HepG2 (cell line): Measurements from ENCODE around the gene BSG. TPM values are rescaled to one million over a fixed set of nuclear protein-coding genes. Genes with fewer than 3 reads are reported as not detected.

Experiments
- ATAC-seq: fragments of 200-7000 bp; cut with Tn5 transposase; 3 replicates; pipeline ENCODE4 v1.9.1; 2020; ENCODE audit warnings: mild to moderate bottlenecking, moderate library complexity
- BruUV-seq: library from RNA; stranded (reverse); fragments of 400-500 nt; replicated peaks from 2 replicates; lab custom pipeline; 2021; lab: Mats Ljungman, UMichigan
- CTCF ChIA-PET: fragments of 300-600 bp; formaldehyde crosslinking; extraction: SDS; loops from one replicate; lab custom pipeline; 2021; ENCODE audit warnings: low total read pairs, inconsistent platforms, low intra/inter-chr PET ratio; lab: Yijun Ruan, JAX
- POLR2A ChIA-PET: fragments of 350-600 bp; sonication (Branson Sonifier 250); formaldehyde crosslinking; loops from one replicate; lab custom pipeline; 2020; ENCODE audit warnings: antibody characterized with exemption, inconsistent platforms; lab: Yijun Ruan, JAX
- DNase-seq: peaks from one replicate; pipeline ENCODE4 v3.0.0-alpha.2; 2015; ENCODE audit warnings: low spot score
- FAIRE-seq: peaks from 3 replicates; lab custom pipeline; 2011; peaks lifted over from hg19 to GRCh38; lab: Jason Lieb, UNC
- H2AFZ ChIP-seq: one replicate; pipeline ENCODE4 v1.6.1; 2011; ENCODE audit warnings: low read length, inconsistent platforms
- H3K27ac ChIP-seq: fragments of 300-600 bp; 3 replicates; pipeline ENCODE4 v1.8.0; 2011; ENCODE audit warnings: mixed run types, mild to moderate bottlenecking, mixed read lengths, low read length, inconsistent platforms; ENCODE audit not compliant: insufficient read depth; ENCODE audit errors: extremely low read length
- H3K27me3 ChIP-seq, 2 experiments: fragments of 200-600 bp in 1 of 2; 2 replicates in 1 of 2; 3 replicates in 1 of 2; pipeline versions ENCODE4 v1.6.0 to v1.8.0; 2011; ENCODE audit warnings: low read length in 2 of 2, mild to moderate bottlenecking in 2 of 2, moderate library complexity in 2 of 2, inconsistent platforms in 1 of 2; ENCODE audit not compliant: insufficient read depth in 2 of 2, control insufficient read depth in 1 of 2
- H3K36me3 ChIP-seq, 2 experiments: fragments of 200-600 bp in 1 of 2; replicated peaks in 1 of 2; 2 replicates in 1 of 2; 3 replicates in 1 of 2; pipeline versions ENCODE4 v1.5.1 to v1.8.0; 2011; ENCODE audit warnings: low read length in 2 of 2, inconsistent platforms in 1 of 2; ENCODE audit not compliant: insufficient read depth in 2 of 2, control insufficient read depth in 1 of 2
- H3K4me1 ChIP-seq: 2 replicates; pipeline ENCODE4 v1.5.1; 2012; ENCODE audit warnings: low read length, inconsistent platforms; ENCODE audit not compliant: insufficient read depth
- H3K4me2 ChIP-seq: 2 replicates; pipeline ENCODE4 v1.6.0; 2011; ENCODE audit warnings: low read depth, low read length, inconsistent platforms
- H3K4me3 ChIP-seq, 3 experiments: fragments of 200-600 bp in 1 of 3; sonication (generic), shearing (Covaris generic) in 1 of 3; replicated peaks in 1 of 3; 2 replicates each; pipeline ENCODE4 v1.5.1; 2011 to 2016; ENCODE audit warnings: low read length in 3 of 3, inconsistent platforms in 2 of 3, low read depth in 2 of 3, mild to moderate bottlenecking in 2 of 3, control low read depth in 1 of 3, mixed read lengths in 1 of 3; ENCODE audit not compliant: insufficient read depth in 1 of 3
- H3K79me2 ChIP-seq: one replicate; pipeline ENCODE4 v1.6.1; 2011; ENCODE audit warnings: low read length, inconsistent platforms; ENCODE audit not compliant: insufficient read depth
- H3K9ac ChIP-seq: 2 replicates; pipeline ENCODE4 v1.6.0; 2011; ENCODE audit warnings: mild to moderate bottlenecking, low read depth, low read length, inconsistent platforms; ENCODE audit not compliant: insufficient read depth
- H3K9me3 ChIP-seq: 2 replicates; pipeline ENCODE4 v1.5.1; 2012; ENCODE audit warnings: mild to moderate bottlenecking, low read length
- H4K20me1 ChIP-seq: 2 replicates; pipeline ENCODE4 v1.6.0; 2011; ENCODE audit warnings: inconsistent platforms, mild to moderate bottlenecking, low read length, moderate library complexity; ENCODE audit not compliant: insufficient read depth
- ARHGAP35 ChIP-seq: sonication (generic); formaldehyde crosslinking; IDR thresholded peaks from 2 replicates; pipeline ENCODE4 v1.9.0; 2022; ENCODE audit warnings: mild to moderate bottlenecking, inconsistent platforms, moderate library complexity, missing genetic modification reagents, borderline replicate concordance
- ATF1 ChIP-seq: IDR thresholded peaks from 2 replicates; pipeline ENCODE4 v1.6.1; 2016; ENCODE audit warnings: mild to moderate bottlenecking, control low read depth
- ATF3 ChIP-seq: sonication (generic); formaldehyde crosslinking; IDR thresholded peaks from 2 replicates; pipeline ENCODE4 v1.4.0; 2020; ENCODE audit warnings: missing genetic modification reagents
- CEBPB ChIP-seq: IDR thresholded peaks from 2 replicates; pipeline ENCODE4 v1.6.1; 2011; ENCODE audit warnings: low read depth, low read length, improper control_type of control experiment, borderline replicate concordance
- DNMT1 ChIP-seq: sonication (generic); formaldehyde crosslinking; IDR thresholded peaks from 2 replicates; pipeline ENCODE4 v1.5.1; 2020; ENCODE audit warnings: mild to moderate bottlenecking, missing genetic modification reagents
- FOXA3 ChIP-seq: IDR thresholded peaks from 2 replicates; pipeline ENCODE4 v1.6.1; 2016; ENCODE audit warnings: missing genetic modification reagents, missing compliant biosample characterization
- FOXP4 ChIP-seq: sonication (generic); formaldehyde crosslinking; IDR thresholded peaks from 2 replicates; pipeline ENCODE4 v1.4.0; 2020; ENCODE audit warnings: missing genetic modification reagents
- GATA4 ChIP-seq: sonication (generic); IDR thresholded peaks from 2 replicates; pipeline ENCODE4 v1.6.1; 2016; ENCODE audit warnings: antibody characterized with exemption, low read depth, borderline replicate concordance
- HES4 ChIP-seq: sonication (generic); formaldehyde crosslinking; IDR thresholded peaks from 2 replicates; pipeline ENCODE4 v1.9.0; 2021; ENCODE audit warnings: mild to moderate bottlenecking, missing genetic modification reagents, borderline replicate concordance
- MATR3 ChIP-seq: sonication (generic); formaldehyde crosslinking; IDR thresholded peaks from 2 replicates; pipeline ENCODE4 v1.4.0; 2020; ENCODE audit warnings: missing genetic modification reagents
- MEF2D ChIP-seq: sonication (generic); formaldehyde crosslinking; IDR thresholded peaks from 2 replicates; pipeline ENCODE4 v1.5.1; 2020; ENCODE audit warnings: mild to moderate bottlenecking, missing genetic modification reagents
- MTA1 ChIP-seq: sonication (generic); formaldehyde crosslinking; IDR thresholded peaks from 2 replicates; pipeline ENCODE4 v1.4.0; 2020; ENCODE audit warnings: missing genetic modification reagents, mild to moderate bottlenecking, borderline replicate concordance
- POGZ ChIP-seq: sonication (generic); formaldehyde crosslinking; IDR thresholded peaks from 2 replicates; pipeline ENCODE4 v1.4.0; 2020; ENCODE audit warnings: mild to moderate bottlenecking, missing genetic modification reagents
- PTBP1 ChIP-seq: fragments of 200-400 bp; formaldehyde crosslinking; IDR thresholded peaks from 2 replicates; pipeline ENCODE4 v1.6.1; 2018; ENCODE audit warnings: low read length, low read depth; ENCODE audit not compliant: poor library complexity, severe bottlenecking
- SOX13 ChIP-seq, 3 experiments: fragments of 450-650 bp in 1 of 3; sonication (generic) in 1 of 3; formaldehyde crosslinking in 1 of 3; IDR thresholded peaks in 2 of 3; conservative IDR thresholded peaks in 1 of 3; 2 replicates each; pipeline versions ENCODE4 v1.5.0 to v1.6.1; 2016 to 2020; ENCODE audit warnings: antibody characterized with exemption in 1 of 3, mild to moderate bottlenecking in 1 of 3, missing compliant biosample characterization in 1 of 3, missing genetic modification reagents in 1 of 3, moderate library complexity in 1 of 3
- ZNF329 ChIP-seq: sonication (generic); formaldehyde crosslinking; IDR thresholded peaks from 2 replicates; pipeline ENCODE4 v1.9.0; 2021; ENCODE audit warnings: low read depth, mild to moderate bottlenecking, missing genetic modification reagents
- ZNF446 ChIP-seq: sonication (generic); formaldehyde crosslinking; IDR thresholded peaks from 2 replicates; pipeline ENCODE4 v1.5.0; 2020; ENCODE audit warnings: mild to moderate bottlenecking, missing genetic modification reagents
- ZNF513 ChIP-seq: sonication (generic); formaldehyde crosslinking; conservative IDR thresholded peaks from 2 replicates; pipeline ENCODE4 v1.5.0; 2020; ENCODE audit warnings: missing genetic modification reagents
- WGBS: methylation state at CpG from one replicate; pipeline ENCODE4 v1.1.6; 2017; ENCODE audit warnings: low lambda C conversion rate; 5-methylcytosine and 5-hydroxymethylcytosine counted together
- in situ Hi-C: cut with HindIII; loops from 2 replicates; pipeline ENCODE4 v1.10.0; 2017; ENCODE audit warnings: low pct_unique_long_range_greater_than_20kb; ENCODE audit not compliant: extremely low pct_ligation_motif_present
- intact Hi-C: fragments of 100-400 bp; cut with micrococcal nuclease; formaldehyde crosslinking; loops from one replicate; pipeline ENCODE4 v1.10.0; 2022; ENCODE audit not compliant: unreplicated experiment
- polyA plus RNA-seq, 8 experiments: library from polyadenylated mRNA; depleted of rRNA in 3 of 8; stranded (reverse) in 7 of 8; unstranded in 1 of 8; fragments of >200 nt; fragmentation: Illumina TruSeq in 4 of 8; extraction: Trizol in 4 of 8; gene quantifications; 2 replicates each; pipeline versions ENCODE4 v1.2.1 to v1.2.3, GENCODE V29; 2011 to 2016; ENCODE audit warnings: low read depth in 4 of 8, missing spikeins in 1 of 8, mixed read lengths in 1 of 8; ENCODE audit not compliant: insufficient read depth in 1 of 8
- total RNA-seq, 5 experiments: library from RNA; depleted of rRNA; stranded (reverse); fragments of >200 nt; fragmentation: Illumina TruSeq; extraction: Trizol; gene quantifications; 2 replicates each; pipeline ENCODE4 v1.2.3, GENCODE V29; 2016; ENCODE audit warnings: low read depth in 1 of 5
- TF ChIP-seq, protein P1 (sequence below): sonication (generic); formaldehyde crosslinking; IDR thresholded peaks from 2 replicates; pipeline ENCODE4 v1.4.0; 2020; ENCODE audit warnings: mild to moderate bottlenecking, low read depth, missing genetic modification reagents

Gene BSG
- total and polyA plus RNA-seq, 2 of the 13 experiments (the other 11 are each of a cell fraction or from before 2014, with no cell fraction given): 309 to 754 TPM

- no peak overlapping the region for H3K9ac ChIP-seq
- WGBS: 0% methylated on average over 2 of the region's 16 CpGs
- in situ Hi-C loops (no loop called here), intact Hi-C loops (no loop called here)
- H4K20me1 ChIP-seq: peaks cover 12% of the 10 kb centered on the region; the same call in 1 of the 2 replicates
- FAIRE-seq: no peak
- no peak overlapping the region for H2AFZ ChIP-seq
- no peaks in the 10 kb centered on the region for H3K79me2 ChIP-seq
- no peak overlapping the region for H3K4me3 ChIP-seq
- H3K4me2 ChIP-seq: no peak overlapping the region
- no peaks in the 10 kb centered on the region for H3K4me1 ChIP-seq
- TF ChIP-seq, protein P1, sequence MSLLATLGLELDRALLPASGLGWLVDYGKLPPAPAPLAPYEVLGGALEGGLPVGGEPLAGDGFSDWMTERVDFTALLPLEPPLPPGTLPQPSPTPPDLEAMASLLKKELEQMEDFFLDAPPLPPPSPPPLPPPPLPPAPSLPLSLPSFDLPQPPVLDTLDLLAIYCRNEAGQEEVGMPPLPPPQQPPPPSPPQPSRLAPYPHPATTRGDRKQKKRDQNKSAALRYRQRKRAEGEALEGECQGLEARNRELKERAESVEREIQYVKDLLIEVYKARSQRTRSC (CRISPR knock-in tag): no peak
- TF ChIP-seq ATF1 (CRISPR knock-in tag) (no peak), DNMT1 (no peak), MEF2D (CRISPR knock-in tag) (no peak), MATR3 (no peak), ATF3 (CRISPR knock-in tag) (no peak), PTBP1 (no peak), POGZ (CRISPR knock-in tag) (no peak), ZNF513 (CRISPR knock-in tag) (no peak), ARHGAP35 (CRISPR knock-in tag) (no peak), CEBPB (no peak), GATA4 (no peak), ZNF329 (no peak), HES4 (CRISPR knock-in tag) (no peak), ZNF446 (no peak), SOX13 (IDR thresholded peaks at IDR 0.05) (no peak), SOX13 (CRISPR knock-in tag; conservative IDR thresholded peaks at IDR 0.05 in 1 of 2, IDR thresholded peaks at IDR 0.05 in 1 of 2) (no peak), MTA1 (CRISPR knock-in tag) (no peak), FOXA3 (CRISPR knock-in tag) (no peak), FOXP4 (no peak)
- BruUV-seq: no TSS peak
- no peak for DNase-seq
- ATAC-seq: no peak
- H3K27ac ChIP-seq: no peak overlapping the region
- peaks cover 11 to 68% of the 10 kb centered on the region in 2 experiments; a peak in 4 of 5 replicates for H3K27me3 ChIP-seq
- H3K36me3 ChIP-seq: no peaks in the 10 kb centered on the region
- ChIA-PET POLR2A (no interaction called here), CTCF (no interaction called here)
- H3K9me3 ChIP-seq: no peaks in the 10 kb centered on the region
Measured at GRCh38 chr19:596263-596655, 23.9 kb downstream of the BSG start.
